Epithelial cell of umbilical artery (primary cell): ENCODE measurements around the gene RANBP1. TPM values are rescaled to one million over a fixed set of nuclear protein-coding genes. Genes with fewer than 3 reads are reported as not detected.

Experiments used
- total RNA-seq: library from RNA; depleted of rRNA; stranded (reverse); fragments of >200 nt; gene quantifications from 2 replicates; pipeline ENCODE4 v1.2.3, GENCODE V29; 2014

Gene RANBP1
- 276 and 841 TPM in 2 replicates for total RNA-seq

DNA sequence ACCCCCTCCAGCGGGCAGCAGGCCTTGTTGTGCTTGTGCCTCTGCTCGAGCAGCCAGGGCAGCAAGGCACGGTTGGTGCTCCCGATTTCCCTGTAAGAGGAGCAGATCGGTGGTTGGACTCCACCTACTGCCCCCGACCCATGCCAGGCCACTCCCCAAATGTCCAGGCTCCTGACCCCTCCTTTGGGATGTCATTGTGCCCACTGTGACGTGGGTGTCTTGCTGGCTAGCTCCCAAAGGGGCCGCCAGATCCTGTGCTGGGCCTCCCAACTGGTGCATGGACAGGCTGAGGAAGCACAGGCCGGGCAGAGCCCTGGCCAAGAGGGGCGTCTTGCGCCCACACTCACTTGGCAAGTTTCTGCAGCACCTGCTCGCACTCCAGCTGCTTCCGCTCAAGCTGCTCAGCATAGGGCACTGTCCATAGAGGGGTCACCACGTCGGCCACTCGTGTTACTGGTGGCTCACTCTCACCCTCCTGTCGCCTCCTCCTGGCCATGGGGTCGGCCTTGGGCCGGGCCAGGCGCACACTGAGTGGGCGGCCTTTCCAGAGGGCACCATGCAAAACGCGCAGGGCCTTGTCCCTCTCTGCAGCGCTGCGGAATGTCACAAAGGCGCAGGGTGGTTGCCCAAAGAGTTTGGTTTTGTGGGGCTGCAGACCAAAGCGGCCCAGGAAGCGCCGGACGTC, at the start of gene RANBP1:
RANBP1 (plus strand) TSS at position 414 of the 685 bp plus-strand sequence; CDS start at position 495, 81 bp downstream.

DNA sequence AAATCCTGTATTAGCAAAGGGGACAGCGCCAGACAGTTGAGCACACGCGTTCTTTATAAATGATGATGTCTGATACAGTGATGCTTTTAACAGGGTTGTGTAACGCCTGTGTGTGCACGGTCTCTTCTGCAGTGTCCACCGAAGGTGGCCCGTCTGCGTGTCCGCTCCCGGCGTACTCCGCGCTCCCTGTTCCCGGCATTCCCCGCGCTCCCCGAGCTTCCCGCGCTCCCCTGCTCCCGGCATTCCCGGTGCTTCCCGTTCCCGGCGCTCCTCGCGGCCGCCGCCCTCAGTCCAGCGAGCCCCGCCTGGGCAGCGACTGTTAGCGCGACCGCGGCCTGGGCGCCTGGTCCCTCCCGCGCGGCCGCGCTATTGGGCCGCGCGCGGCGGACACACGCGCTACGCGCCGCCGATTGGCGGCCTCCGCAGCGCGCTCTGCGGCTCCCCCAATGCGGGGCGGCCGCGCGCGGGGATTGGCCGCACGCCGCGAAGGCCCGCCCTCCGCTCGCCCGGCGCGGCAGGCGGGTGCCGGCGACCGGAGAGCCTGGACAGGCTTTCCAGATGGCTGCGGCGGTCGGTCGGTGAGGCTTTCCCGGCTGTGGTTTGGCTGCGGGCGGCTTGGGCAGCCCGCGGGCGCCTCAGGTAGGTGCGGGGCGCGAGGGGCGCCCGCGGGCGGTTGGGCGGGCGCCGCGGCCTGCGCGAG, 36.0 kb upstream of the RANBP1 start, which contains the start of gene DGCR8:
DGCR8 (plus strand) TSS at position 497 of the 700 bp plus-strand sequence. CDS start 5,723 bp downstream, outside the sequence.

DNA sequence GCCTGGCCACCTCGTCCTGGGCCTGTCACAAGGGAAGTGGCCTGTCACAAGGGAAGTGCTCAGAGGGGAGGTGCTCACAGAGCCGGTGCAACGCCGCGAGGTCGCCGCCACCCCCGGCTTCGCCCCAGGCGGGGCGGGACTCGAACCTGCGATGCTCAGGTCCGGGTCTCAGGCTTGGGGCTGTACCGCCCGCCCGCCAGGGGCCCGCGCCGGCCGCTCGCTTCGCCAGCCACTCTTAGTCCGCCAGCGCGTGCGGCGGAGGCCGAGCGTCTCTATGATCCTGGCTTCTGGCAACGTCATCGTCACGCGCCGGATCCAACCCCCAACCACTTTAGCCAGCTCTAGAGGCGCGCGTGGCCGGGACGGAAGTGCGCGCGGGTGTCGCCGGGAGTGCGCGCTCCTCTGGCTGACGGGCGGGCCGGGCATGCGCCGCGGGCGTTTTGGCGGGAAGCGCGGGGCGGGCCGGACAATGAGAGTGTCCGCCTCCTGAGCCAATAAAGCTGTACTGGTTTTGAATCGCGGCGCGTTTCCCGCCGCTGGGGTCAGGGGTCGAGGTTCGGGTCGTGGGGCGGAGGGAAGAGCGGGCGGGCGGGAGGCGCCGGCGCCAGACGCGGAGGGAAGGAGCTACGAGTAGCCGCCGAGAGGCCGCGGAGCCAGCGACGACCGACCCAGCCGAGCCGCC, 1.2 kb downstream of the RANBP1 start, which contains the start of gene TRMT2A:
TRMT2A (minus strand) TSS at position 276 of the 682 bp plus-strand sequence. CDS start 320 bp downstream, outside the sequence.

DNA sequence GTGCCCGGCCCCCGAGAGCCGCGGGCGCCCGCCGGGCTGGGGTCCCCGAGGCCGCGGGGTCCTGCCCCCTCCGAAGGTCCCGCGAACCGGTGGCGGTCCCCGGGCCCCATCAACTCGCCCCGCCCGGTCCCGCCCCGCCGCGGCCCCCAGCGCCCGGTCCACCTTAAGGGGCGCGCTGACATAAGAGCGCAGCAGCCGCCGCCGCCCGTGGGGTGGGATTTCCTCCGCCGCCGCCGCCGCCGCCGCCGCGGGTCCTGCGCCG, 15.6 kb downstream of the RANBP1 start, which contains the start of gene ZDHHC8:
ZDHHC8 (plus strand) TSS at position 208 of the 262 bp plus-strand sequence. CDS start 144 bp downstream, outside the sequence.

DNA sequence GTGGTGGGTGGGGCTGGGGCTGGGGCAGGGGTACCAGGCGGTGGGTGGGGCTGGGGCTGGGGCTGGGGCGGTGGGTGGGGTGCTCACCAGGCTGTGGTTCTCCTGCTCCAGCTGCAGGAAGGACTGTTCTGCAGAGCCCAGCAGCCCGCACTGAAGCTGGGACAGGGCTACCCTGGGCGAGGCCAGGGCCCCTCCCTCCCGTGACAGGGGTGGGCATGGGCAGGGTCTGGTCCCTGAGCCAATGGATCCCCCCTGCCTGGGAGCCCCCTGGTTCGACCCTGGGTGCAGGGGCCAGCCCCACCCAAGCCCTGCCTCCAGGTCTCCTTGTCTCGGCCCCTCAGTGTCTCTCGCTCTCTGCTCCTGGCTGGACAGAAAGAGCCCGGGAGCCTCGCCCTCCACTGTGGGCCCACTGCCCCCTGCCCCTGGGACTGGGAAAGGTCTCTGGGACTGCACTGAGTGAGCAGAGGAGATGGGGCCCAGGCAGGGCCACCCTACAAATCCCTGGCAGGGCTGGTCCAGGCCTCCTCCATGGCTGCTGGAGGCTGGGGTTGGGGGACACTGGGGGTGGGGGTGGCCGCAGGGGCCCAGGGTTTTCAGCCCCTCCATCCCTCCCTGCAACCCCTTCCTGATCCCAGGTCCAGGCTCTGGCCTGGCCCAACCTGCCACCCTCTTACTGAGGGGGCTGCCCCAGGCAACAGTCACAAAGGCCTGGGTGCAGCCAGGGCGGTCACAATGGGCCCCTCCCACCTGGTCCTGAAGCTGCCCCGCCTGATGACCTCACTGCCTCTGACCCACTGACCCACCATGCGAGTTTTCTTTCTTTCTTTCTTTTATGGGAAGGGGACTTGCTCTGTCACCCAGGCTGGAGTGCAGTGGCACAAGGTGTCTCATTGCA, 34.7 kb downstream of the RANBP1 start, which contains the start of gene CCDC188:
CCDC188 (minus strand) TSS at position 675 of the 895 bp plus-strand sequence; CDS start at position 606, 69 bp downstream.

Other genes starting within 250 kb of the RANBP1 start
- gene COMT, start 174.3 kb upstream of the RANBP1 start, total RNA-seq = 242 and 256 TPM in 2 replicates
- 220 and 237 TPM in 2 replicates for gene TXNRD2, start 174.3 kb upstream of the RANBP1 start, total RNA-seq
- 59.1 and 103 TPM in 2 replicates for gene ARVCF, start 99.3 kb upstream of the RANBP1 start, total RNA-seq
- gene TANGO2, start 95.0 kb upstream of the RANBP1 start, total RNA-seq = 43.2 and 54.6 TPM in 2 replicates
- gene DGCR8, start 35.9 kb upstream of the RANBP1 start, total RNA-seq = 24.8 and 26.0 TPM in 2 replicates
- 42.2 and 45.1 TPM in 2 replicates for gene TRMT2A, start 1.1 kb downstream of the RANBP1 start, total RNA-seq
- 5.5 and 6.2 TPM in 2 replicates for gene ZDHHC8, start 15.7 kb downstream of the RANBP1 start, total RNA-seq
- 0.97 and 3.3 TPM in 2 replicates for gene CCDC188, start 35.0 kb downstream of the RANBP1 start, total RNA-seq
- 0.61 and 0.65 TPM in 2 replicates for gene RTN4R, start 152.2 kb downstream of the RANBP1 start, total RNA-seq
- 54.4 and 57.8 TPM in 2 replicates for gene DGCR6L, start 204.0 kb downstream of the RANBP1 start, total RNA-seq